ENCODE results near the gene RAMAC.
"Not testable (repeated sequence)": the region's sequence is repeated elsewhere in the genome, so short reads cannot be mapped to it uniquely, and the experiment has no call there.

Gene RAMAC

GRCh38 chr15:83018436-83018835 is 32.4 kb downstream of the RAMAC start:
- H3F3A ChIP-seq (ENCODE audit: insufficient read depth, low read length): peaks cover 3% of the 10 kb centered on the region; the same call in 1 of the 2 replicates
- TF ChIP-seq EZH2 (IDR thresholded peaks at IDR 0.05; ENCODE audit: borderline replicate concordance, low read length) (no peak), CTCF (IDR thresholded peaks at IDR 0.05; ENCODE audit: low read length) (no peak)
- peaks cover 56% of the 10 kb centered on the region for H3K36me3 ChIP-seq (ENCODE audit: insufficient read depth, low read length)
- H3K9ac ChIP-seq (ENCODE audit: low read length): no peak overlapping the region
- H3K79me2 ChIP-seq (ENCODE audit: insufficient read depth, low read length): no peaks in the 10 kb centered on the region
- no peak overlapping the region for H2AFZ ChIP-seq (ENCODE audit: low read length)
- no peaks in the 10 kb centered on the region for H4K20me1 ChIP-seq (ENCODE audit: insufficient read depth, low read length)
- H3K4me2 ChIP-seq (ENCODE audit: low read length): no peak overlapping the region
- H3K4me1 ChIP-seq (ENCODE audit: insufficient read depth, low read length, severe bottlenecking): peaks cover 13% of the 10 kb centered on the region
- no peaks in the 10 kb centered on the region for H3K9me3 ChIP-seq (ENCODE audit: low read length)
- H3K27me3 ChIP-seq (ENCODE audit: insufficient read depth, low read length): no peaks in the 10 kb centered on the region
- no peaks in the 10 kb centered on the region for H3K9me2 ChIP-seq (ENCODE audit: low read depth, low read length)
- H3K27ac ChIP-seq (ENCODE audit: low read depth, low read length, poor library complexity, severe bottlenecking): no peak overlapping the region
- H3K4me3 ChIP-seq (ENCODE audit: low read depth, low read length, poor library complexity, severe bottlenecking): no peak overlapping the region

- H3K9me2 ChIP-seq (ENCODE audit: low read depth, low read length): no peaks in the 10 kb centered on the region
- no peak overlapping the region for H3K4me2 ChIP-seq (ENCODE audit: low read length)
- H3K36me3 ChIP-seq (ENCODE audit: insufficient read depth, low read length): peaks cover 77% of the 10 kb centered on the region
- H4K20me1 ChIP-seq (ENCODE audit: insufficient read depth, low read length): no peaks in the 10 kb centered on the region
- no peaks in the 10 kb centered on the region for H3K27me3 ChIP-seq (ENCODE audit: insufficient read depth, low read length)
- H3F3A ChIP-seq (ENCODE audit: insufficient read depth, low read length): no peaks in the 10 kb centered on the region
- no peak overlapping the region for H2AFZ ChIP-seq (ENCODE audit: low read length)
- H3K9me3 ChIP-seq (ENCODE audit: low read length): no peaks in the 10 kb centered on the region
- no peaks in the 10 kb centered on the region for H3K4me1 ChIP-seq (ENCODE audit: insufficient read depth, low read length, severe bottlenecking)
- TF ChIP-seq EZH2 (IDR thresholded peaks at IDR 0.05; ENCODE audit: borderline replicate concordance, low read length) (no peak), CTCF (IDR thresholded peaks at IDR 0.05; ENCODE audit: low read length) (no peak)
- H3K9ac ChIP-seq (ENCODE audit: low read length): no peak overlapping the region
- peaks cover 17% of the 10 kb centered on the region for H3K79me2 ChIP-seq (ENCODE audit: insufficient read depth, low read length)
- H3K27ac ChIP-seq (ENCODE audit: low read depth, low read length, poor library complexity, severe bottlenecking): no peak overlapping the region
- H3K4me3 ChIP-seq (ENCODE audit: low read depth, low read length, poor library complexity, severe bottlenecking): no peak overlapping the region
Measured at GRCh38 chr15:83030021-83030420, 44.0 kb downstream of the RAMAC start.

- not testable (repeated sequence) for H3F3A ChIP-seq (ENCODE audit: insufficient read depth, low read length); H3K27ac ChIP-seq (ENCODE audit: low read depth, low read length, poor library complexity, severe bottlenecking); H3K27me3 ChIP-seq (ENCODE audit: insufficient read depth, low read length); H3K4me3 ChIP-seq (ENCODE audit: low read depth, low read length, poor library complexity, severe bottlenecking); H3K9me3 ChIP-seq (ENCODE audit: low read length); H4K20me1 ChIP-seq (ENCODE audit: insufficient read depth, low read length); H3K4me1 ChIP-seq (ENCODE audit: insufficient read depth, low read length, severe bottlenecking); H3K9me2 ChIP-seq (ENCODE audit: low read depth, low read length); H2AFZ ChIP-seq (ENCODE audit: low read length); H3K9ac ChIP-seq (ENCODE audit: low read length); H3K4me2 ChIP-seq (ENCODE audit: low read length)
- peaks cover 77% of the 10 kb centered on the region for H3K36me3 ChIP-seq (ENCODE audit: insufficient read depth, low read length)
- peaks cover 29% of the 10 kb centered on the region for H3K79me2 ChIP-seq (ENCODE audit: insufficient read depth, low read length)
Measured at GRCh38 chr15:83031234-83031633, 45.2 kb downstream of the RAMAC start.

GRCh38 chr15:83036253-83036652 is 50.2 kb downstream of the RAMAC start:
- Histone ChIP-seq H3K4me2 (ENCODE audit: low read length) (no peak overlapping the region), H3K4me3 (ENCODE audit: low read depth, low read length, poor library complexity, severe bottlenecking) (no peak overlapping the region), H3K9me3 (ENCODE audit: low read length) (peaks cover 12% of the 10 kb centered on the region), H3K27ac (ENCODE audit: low read depth, low read length, poor library complexity, severe bottlenecking) (no peak overlapping the region), H3K9ac (ENCODE audit: low read length) (no peak overlapping the region), H4K20me1 (ENCODE audit: insufficient read depth, low read length) (no peaks in the 10 kb centered on the region), H3K9me2 (ENCODE audit: low read depth, low read length) (no peaks in the 10 kb centered on the region), H2AFZ (ENCODE audit: low read length) (no peak overlapping the region), H3K79me2 (ENCODE audit: insufficient read depth, low read length) (peaks cover 64% of the 10 kb centered on the region), H3K36me3 (ENCODE audit: insufficient read depth, low read length) (peaks cover 81% of the 10 kb centered on the region), H3F3A (ENCODE audit: insufficient read depth, low read length) (no peaks in the 10 kb centered on the region), H3K4me1 (ENCODE audit: insufficient read depth, low read length, severe bottlenecking) (no peaks in the 10 kb centered on the region), H3K27me3 (ENCODE audit: insufficient read depth, low read length) (no peaks in the 10 kb centered on the region)
- TF ChIP-seq EZH2 (IDR thresholded peaks at IDR 0.05; ENCODE audit: borderline replicate concordance, low read length) (no peak), CTCF (IDR thresholded peaks at IDR 0.05; ENCODE audit: low read length) (no peak)

All from OCI-LY1 (cell line).